ENCODE data around the gene VIPAS39.

- no peak for TF ChIP-seq CTCF (IDR thresholded peaks at IDR 0.05; ENCODE audit: insufficient read depth, low read length, poor library complexity, severe bottlenecking)
- TF ChIP-seq EZH2phosphoT487 (conservative IDR thresholded peaks at IDR 0.05; ENCODE audit: low read length), result no peak
Measured at GRCh38 chr14:77485901-77486678, 28.7 kb upstream of the VIPAS39 start.

Data from SU-DHL-6 (cell line).